Tibial artery (tissue), 4 donors: Measurements from ENCODE around the gene GGCT.
A peak's percentile ranks its signal among the peaks of the same experiment; 100 is the strongest.

Experiments
- DNase-seq, 2 donors: peaks; one replicate each; pipeline ENCODE4 v3.0.0-alpha.2; 2019
- H3K27ac ChIP-seq, 2 donors: fragments of 200-600 bp; sonication (generic) in 1 of 2; 1 replicate in 1 of 2; 2 replicates in 1 of 2; pipeline ENCODE4 v1.5.1; 2018 to 2019; ENCODE audit warnings: mild to moderate bottlenecking in 1 of 2
- H3K27me3 ChIP-seq, 2 donors: fragments of 200-600 bp; sonication (generic) in 1 of 2; one replicate each; pipeline versions ENCODE4 v1.5.1 to v1.6.0; 2016 to 2019
- H3K36me3 ChIP-seq, 3 donors: fragments of 200-600 bp; sonication (generic) in 2 of 3; one replicate each; pipeline ENCODE4 v1.5.1; 2016 to 2019; ENCODE audit warnings: mild to moderate bottlenecking in 2 of 3
- H3K4me1 ChIP-seq, 4 donors: fragments of 200-600 bp; sonication (generic) in 2 of 4; 1 replicate in 3 of 4; 2 replicates in 1 of 4; pipeline ENCODE4 v1.5.1; 2016 to 2019
- H3K4me3 ChIP-seq, 2 donors: fragments of 200-600 bp; sonication (generic) in 1 of 2; 1 replicate in 1 of 2; 2 replicates in 1 of 2; pipeline ENCODE4 v1.5.1; 2018 to 2019; ENCODE audit warnings: mild to moderate bottlenecking in 2 of 2
- H3K9me3 ChIP-seq, 3 donors: fragments of 200-600 bp; sonication (generic) in 1 of 3; one replicate each; pipeline ENCODE4 v1.5.1; 2016 to 2019
- CTCF ChIP-seq, 2 experiments: fragments of 200-600 bp in 1 of 2; fragments of 450-650 bp in 1 of 2; IDR thresholded peaks; one replicate each; pipeline ENCODE4 v1.5.1; 2017 to 2019; ENCODE audit warnings: antibody characterized with exemption in 2 of 2, mild to moderate bottlenecking in 1 of 2, moderate library complexity in 1 of 2
- intact Hi-C: fragments of 100-400 bp; cut with DNase I; formaldehyde crosslinking; loops from one replicate; pipeline ENCODE4 v1.15.0; 2023; ENCODE audit warnings: low total_unique reads

GGCT gene

GRCh38 chr7:30524545-30524944 is 19.9 kb upstream of the GGCT start:
- Histone ChIP-seq H3K4me3 (no peak overlapping the region), H3K36me3 (no peaks in the 10 kb centered on the region), H3K4me1 (no peaks in the 10 kb centered on the region), H3K27ac (no peak overlapping the region), H3K9me3 (no peaks in the 10 kb centered on the region), H3K27me3 (no peaks in the 10 kb centered on the region)
- intact Hi-C loops = no loop called here
- no peak for DNase-seq
- no peak for TF ChIP-seq CTCF (IDR thresholded peaks at IDR 0.05)

- Histone ChIP-seq H3K27ac (no peak overlapping the region), H3K9me3 (no peaks in the 10 kb centered on the region), H3K36me3 (no peaks in the 10 kb centered on the region), H3K4me1 (no peaks in the 10 kb centered on the region), H3K4me3 (no peak overlapping the region), H3K27me3 (no peaks in the 10 kb centered on the region)
- no peak for DNase-seq
- intact Hi-C loops = no loop called here
- no peak for TF ChIP-seq CTCF (IDR thresholded peaks at IDR 0.05)
Measured at GRCh38 chr7:30523466-30523865, 18.8 kb upstream of the GGCT start.

GRCh38 chr7:30522159-30522558 is 17.5 kb upstream of the GGCT start:
- DNase-seq = no peak
- TF ChIP-seq CTCF (IDR thresholded peaks at IDR 0.05) = no peak
- no peak overlapping the region for H3K27ac ChIP-seq

GRCh38 chr7:30521532-30521931 is 16.9 kb upstream of the GGCT start:
- no peaks in the 10 kb centered on the region for H3K36me3 ChIP-seq
- TF ChIP-seq CTCF (IDR thresholded peaks at IDR 0.05) = no peak
- H3K27ac ChIP-seq = no peak overlapping the region
- H3K9me3 ChIP-seq = no peaks in the 10 kb centered on the region
- intact Hi-C loops = no loop called here
- H3K27me3 ChIP-seq = no peaks in the 10 kb centered on the region
- no peak overlapping the region for H3K4me3 ChIP-seq
- DNase-seq = peak; percentile 81 to 85
- H3K4me1 ChIP-seq = no peaks in the 10 kb centered on the region

More at GRCh38 chr7:30522159-30522558, 17.5 kb upstream of the GGCT start:
- H3K36me3 ChIP-seq = no peaks in the 10 kb centered on the region
- no peaks in the 10 kb centered on the region for H3K27me3 ChIP-seq
- intact Hi-C loops = no loop called here
- H3K9me3 ChIP-seq = no peaks in the 10 kb centered on the region
- no peaks in the 10 kb centered on the region for H3K4me1 ChIP-seq
- H3K4me3 ChIP-seq = no peak overlapping the region

GRCh38 chr7:30519122-30519521 is 14.5 kb upstream of the GGCT start:
- Histone ChIP-seq H3K4me3 (no peak overlapping the region), H3K9me3 (no peaks in the 10 kb centered on the region), H3K36me3 (no peaks in the 10 kb centered on the region), H3K27me3 (no peaks in the 10 kb centered on the region), H3K27ac (no peak overlapping the region), H3K4me1 (no peaks in the 10 kb centered on the region)
- DNase-seq = no peak
- intact Hi-C loops = no loop called here
- TF ChIP-seq CTCF (IDR thresholded peaks at IDR 0.05) = no peak

- intact Hi-C loops = no loop called here
- no peak for TF ChIP-seq CTCF (IDR thresholded peaks at IDR 0.05)
- Histone ChIP-seq H3K4me1 (no peaks in the 10 kb centered on the region), H3K27ac (no peak overlapping the region), H3K36me3 (no peaks in the 10 kb centered on the region), H3K4me3 (no peak overlapping the region), H3K27me3 (no peaks in the 10 kb centered on the region), H3K9me3 (no peaks in the 10 kb centered on the region)
- DNase-seq = no peak
Measured at GRCh38 chr7:30515761-30516160, 11.1 kb upstream of the GGCT start.
